Measurements from ENCODE around the gene BZW2. TPM values are rescaled to one million over a fixed set of nuclear protein-coding genes. Genes with fewer than 3 reads are reported as not detected.
"Not testable (repeated sequence)": the region's sequence is repeated elsewhere in the genome, so short reads cannot be mapped to it uniquely, and the experiment has no call there.

BZW2 gene
- total and polyA plus RNA-seq, 2 donors (not counting 1 experiment from before 2014, with no cell fraction given): 18.4 to 20.6 TPM

DNA sequence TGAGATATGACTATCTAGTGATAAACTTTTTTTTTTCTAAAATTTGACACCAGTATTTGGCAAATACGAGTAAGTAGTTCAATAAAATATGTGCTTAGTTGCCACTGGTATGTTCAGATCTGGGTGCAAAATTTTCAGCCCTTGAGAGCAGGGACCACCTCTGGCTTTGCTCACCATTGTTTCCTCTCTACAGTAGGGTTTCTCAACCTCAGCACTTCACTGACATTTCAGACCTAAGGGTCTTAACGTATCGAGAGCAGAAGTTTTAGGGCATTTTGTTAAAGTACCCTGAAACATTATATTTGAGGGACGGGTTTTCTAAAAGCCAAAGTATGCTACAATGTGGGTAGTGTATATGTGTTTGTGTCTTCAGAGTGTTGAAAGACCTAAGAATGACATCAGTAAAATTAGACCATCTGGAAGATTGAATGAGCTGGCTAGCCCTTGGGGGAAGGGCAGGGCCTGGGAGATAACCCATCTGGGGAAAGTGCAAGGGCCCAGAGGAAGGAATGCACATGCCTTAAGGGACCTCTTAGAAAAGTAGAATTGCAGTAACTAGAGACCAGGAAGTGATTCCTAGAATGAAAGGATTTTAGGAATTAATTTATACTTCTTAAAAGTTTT is 11.8 kb downstream of the BZW2 start:
- H2AFZ ChIP-seq (ENCODE audit: insufficient read depth, low read depth, low read length, poor library complexity, severe bottlenecking): no peak overlapping the region
- H3K9me3 Mint-ChIP-seq (ENCODE audit: insufficient read depth): no peaks in the 10 kb centered on the region
- no peak overlapping the region for H3K9ac ChIP-seq (ENCODE audit: low read length)
- 100% methylated on average over 1 of the region's 4 CpGs for WGBS (ENCODE audit: insufficient coverage)
- no peaks in the 10 kb centered on the region for H3K4me1 ChIP-seq (ENCODE audit: control insufficient read depth in 2 of 2, insufficient read depth in 2 of 2, low read length in 2 of 2)
- no peaks in the 10 kb centered on the region for H3K36me3 ChIP-seq (replicated peaks in 1 of 2; ENCODE audit: control extremely low read depth in 1 of 2, control insufficient read depth in 1 of 2, extremely low read depth in 1 of 2, insufficient read depth in 2 of 2, low read length in 1 of 2)
- TF ChIP-seq, protein P1, sequence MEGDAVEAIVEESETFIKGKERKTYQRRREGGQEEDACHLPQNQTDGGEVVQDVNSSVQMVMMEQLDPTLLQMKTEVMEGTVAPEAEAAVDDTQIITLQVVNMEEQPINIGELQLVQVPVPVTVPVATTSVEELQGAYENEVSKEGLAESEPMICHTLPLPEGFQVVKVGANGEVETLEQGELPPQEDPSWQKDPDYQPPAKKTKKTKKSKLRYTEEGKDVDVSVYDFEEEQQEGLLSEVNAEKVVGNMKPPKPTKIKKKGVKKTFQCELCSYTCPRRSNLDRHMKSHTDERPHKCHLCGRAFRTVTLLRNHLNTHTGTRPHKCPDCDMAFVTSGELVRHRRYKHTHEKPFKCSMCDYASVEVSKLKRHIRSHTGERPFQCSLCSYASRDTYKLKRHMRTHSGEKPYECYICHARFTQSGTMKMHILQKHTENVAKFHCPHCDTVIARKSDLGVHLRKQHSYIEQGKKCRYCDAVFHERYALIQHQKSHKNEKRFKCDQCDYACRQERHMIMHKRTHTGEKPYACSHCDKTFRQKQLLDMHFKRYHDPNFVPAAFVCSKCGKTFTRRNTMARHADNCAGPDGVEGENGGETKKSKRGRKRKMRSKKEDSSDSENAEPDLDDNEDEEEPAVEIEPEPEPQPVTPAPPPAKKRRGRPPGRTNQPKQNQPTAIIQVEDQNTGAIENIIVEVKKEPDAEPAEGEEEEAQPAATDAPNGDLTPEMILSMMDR (IDR thresholded peaks at IDR 0.05): no peak
- no peak for TF ChIP-seq EZH2 (IDR thresholded peaks at IDR 0.05; ENCODE audit: borderline replicate concordance, insufficient read depth, low read depth, low read length, poor library complexity, severe bottlenecking)
- ATAC-seq (ENCODE audit: low read depth): no peak
- no peak overlapping the region for H3K4me2 ChIP-seq (replicated peaks; ENCODE audit: low read depth, low read length, poor library complexity, severe bottlenecking)
- H3K4me3 Mint-ChIP-seq: no peak overlapping the region
- no peak overlapping the region for H3K27ac Mint-ChIP-seq
- H3K9me3 ChIP-seq (ENCODE audit: control extremely low read depth in 1 of 3, control insufficient read depth in 2 of 3, insufficient read depth in 1 of 3, low read length in 2 of 3): no peaks in the 10 kb centered on the region
- H3K4me1 Mint-ChIP-seq: peaks cover 17% of the 10 kb centered on the region
- H3K27ac ChIP-seq (ENCODE audit: low read length in 2 of 2): no peak overlapping the region
- H3K4me3 ChIP-seq (ENCODE audit: control extremely low read depth in 1 of 5, extremely low read depth in 1 of 5, insufficient read depth in 1 of 5, low read depth in 2 of 5, low read length in 4 of 5): no peak overlapping the region
- H4K20me1 ChIP-seq (ENCODE audit: control insufficient read depth, insufficient read depth, low read length, poor library complexity, severe bottlenecking): peaks cover 36% of the 10 kb centered on the region
- ChIA-PET POLR2A (no interaction called here), CTCF (no interaction called here)
- no peaks in the 10 kb centered on the region for H3K27me3 Mint-ChIP-seq
- H3K79me2 ChIP-seq (ENCODE audit: control insufficient read depth, insufficient read depth, low read length): peaks cover 66% of the 10 kb centered on the region
- H3K27me3 ChIP-seq (replicated peaks in 1 of 4; ENCODE audit: control extremely low read depth in 1 of 4, control insufficient read depth in 3 of 4, insufficient read depth in 4 of 4, low read length in 3 of 4): no peaks in the 10 kb centered on the region
- intact Hi-C loops (cut with micrococcal nuclease): no loop called here
- no peak for DNase-seq

DNA sequence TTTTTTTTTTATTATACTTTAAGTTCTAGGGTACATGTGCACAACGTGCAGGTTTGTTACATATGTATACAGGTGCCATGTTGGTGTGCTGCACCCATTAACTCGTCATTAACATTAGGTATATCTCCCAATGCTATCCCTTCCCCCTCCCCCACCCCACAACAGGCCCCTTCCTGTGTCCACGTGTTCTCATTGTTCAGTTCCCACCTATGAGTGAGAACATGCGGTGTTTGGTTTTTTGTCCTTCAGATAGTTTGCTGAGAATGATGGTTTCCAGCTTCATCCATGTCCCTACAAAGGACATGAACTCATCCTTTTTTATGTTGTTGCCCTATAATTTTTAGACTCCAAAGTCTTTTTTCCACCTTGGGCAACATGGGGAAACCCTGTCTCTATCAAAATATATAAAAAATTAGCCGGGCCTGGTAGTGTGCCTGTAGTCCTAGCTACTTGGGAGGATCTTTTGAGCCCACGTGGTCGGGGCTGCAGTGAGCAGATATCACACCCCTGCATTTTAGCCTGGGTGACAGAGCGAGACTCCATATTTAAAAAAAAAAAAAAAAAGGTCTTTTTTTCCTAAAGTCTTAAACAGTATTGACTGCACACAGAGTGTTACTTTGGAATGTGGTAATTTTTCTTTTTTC is 14.0 kb downstream of the BZW2 start:
- H3K4me2 ChIP-seq (replicated peaks; ENCODE audit: low read depth, low read length, poor library complexity, severe bottlenecking); H3K9me3 Mint-ChIP-seq (ENCODE audit: insufficient read depth); CTCF ChIA-PET; ATAC-seq (ENCODE audit: low read depth); DNase-seq; H2AFZ ChIP-seq (ENCODE audit: insufficient read depth, low read depth, low read length, poor library complexity, severe bottlenecking); H3K27me3 ChIP-seq (replicated peaks in 1 of 4; ENCODE audit: control extremely low read depth in 1 of 4, control insufficient read depth in 3 of 4, insufficient read depth in 4 of 4, low read length in 3 of 4); H3K4me3 ChIP-seq (ENCODE audit: control extremely low read depth in 1 of 5, extremely low read depth in 1 of 5, insufficient read depth in 1 of 5, low read depth in 2 of 5, low read length in 4 of 5); H3K36me3 ChIP-seq (replicated peaks in 1 of 2; ENCODE audit: control extremely low read depth in 1 of 2, control insufficient read depth in 1 of 2, extremely low read depth in 1 of 2, insufficient read depth in 2 of 2, low read length in 1 of 2); H3K9ac ChIP-seq (ENCODE audit: low read length); intact Hi-C loops (cut with micrococcal nuclease); H3K27ac ChIP-seq (ENCODE audit: low read length in 2 of 2); H3K27ac Mint-ChIP-seq; H3K4me3 Mint-ChIP-seq; H3K4me1 ChIP-seq (ENCODE audit: control insufficient read depth in 2 of 2, insufficient read depth in 2 of 2, low read length in 2 of 2); H3K27me3 Mint-ChIP-seq; H3K9me3 ChIP-seq (ENCODE audit: control extremely low read depth in 1 of 3, control insufficient read depth in 2 of 3, insufficient read depth in 1 of 3, low read length in 2 of 3); POLR2A ChIA-PET: not testable (repeated sequence)
- peaks cover 15% of the 10 kb centered on the region for H3K4me1 Mint-ChIP-seq
- Histone ChIP-seq H4K20me1 (ENCODE audit: control insufficient read depth, insufficient read depth, low read length, poor library complexity, severe bottlenecking) (peaks cover 25% of the 10 kb centered on the region), H3K79me2 (ENCODE audit: control insufficient read depth, insufficient read depth, low read length) (peaks cover 57% of the 10 kb centered on the region)
- WGBS (ENCODE audit: insufficient coverage): 100% methylated on average over 1 of the region's 8 CpGs

Data from B cell (primary cell).